ENCODE data around the gene TMEM109.

Gene TMEM109

DNA sequence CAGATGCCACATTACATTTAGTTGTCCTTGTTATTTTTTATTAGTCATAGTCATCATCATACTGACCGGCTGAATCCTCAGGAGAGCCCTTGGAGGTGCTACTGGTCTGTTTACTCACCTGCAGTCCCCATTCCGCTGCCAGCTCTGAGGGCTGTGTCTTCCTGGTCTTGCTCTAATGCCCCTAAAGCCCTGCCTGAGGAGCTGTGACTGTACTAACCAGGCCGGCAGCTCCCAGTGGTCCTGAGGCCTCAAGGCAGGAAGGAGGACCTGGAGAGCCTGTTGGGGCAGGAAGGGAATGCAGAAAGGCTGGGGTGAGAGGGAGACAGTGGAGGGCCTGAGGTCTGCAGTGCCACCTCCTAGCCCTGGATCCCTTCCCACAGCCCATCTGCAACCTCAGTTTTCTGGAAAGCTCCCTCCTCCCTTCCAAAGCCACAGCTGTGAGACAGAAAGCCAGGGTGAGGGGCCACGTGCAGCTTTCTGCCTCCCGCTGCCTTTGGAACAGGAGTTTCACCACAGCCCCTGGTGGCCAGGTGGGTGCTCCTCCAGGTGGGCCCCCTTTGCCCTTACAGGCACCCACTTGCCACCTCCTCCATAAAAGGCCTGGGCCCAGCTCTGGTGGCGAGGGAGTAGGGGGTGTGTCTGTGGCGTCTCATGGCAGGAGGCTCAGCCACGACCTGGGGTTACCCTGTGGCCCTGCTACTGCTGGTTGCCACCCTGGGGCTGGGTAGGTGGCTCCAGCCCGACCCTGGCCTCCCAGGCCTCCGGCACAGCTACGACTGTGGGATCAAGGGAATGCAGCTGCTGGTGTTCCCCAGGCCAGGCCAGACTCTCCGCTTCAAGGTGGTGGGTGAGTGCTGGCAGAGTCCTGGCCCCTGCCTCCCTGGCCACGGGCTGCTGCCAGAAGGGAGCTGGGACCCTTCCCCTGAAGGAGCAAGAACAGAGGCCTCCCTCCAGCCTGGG lies 46.8 kb upstream of the TMEM109 start, which contains the start of gene ZP1:
Gene ZP1, plus strand, starts transcription at position 632 of the 960 bp plus-strand sequence. Its CDS starts 20 bp downstream, at position 652.
- DNase-seq (ENCODE audit: low read depth in 1 of 2, low spot score in 1 of 2), result no peak
- no peak within 1 kb of the TSS for H3K4me3 ChIP-seq (replicated peaks; ENCODE audit: insufficient read depth, low read length)
- no peaks in the 10 kb centered on the region for H3K27me3 ChIP-seq (ENCODE audit: insufficient read depth, poor library complexity, severe bottlenecking)
- TF ChIP-seq POLR2AphosphoS5 (IDR thresholded peaks at IDR 0.05; ENCODE audit: low read depth) (no peak), SPI1 (IDR thresholded peaks at IDR 0.05; ENCODE audit: borderline replicate concordance, low read depth) (no peak), GABPA (IDR thresholded peaks at IDR 0.05; ENCODE audit: low read depth) (no peak)
- TF ChIP-seq, protein P1, sequence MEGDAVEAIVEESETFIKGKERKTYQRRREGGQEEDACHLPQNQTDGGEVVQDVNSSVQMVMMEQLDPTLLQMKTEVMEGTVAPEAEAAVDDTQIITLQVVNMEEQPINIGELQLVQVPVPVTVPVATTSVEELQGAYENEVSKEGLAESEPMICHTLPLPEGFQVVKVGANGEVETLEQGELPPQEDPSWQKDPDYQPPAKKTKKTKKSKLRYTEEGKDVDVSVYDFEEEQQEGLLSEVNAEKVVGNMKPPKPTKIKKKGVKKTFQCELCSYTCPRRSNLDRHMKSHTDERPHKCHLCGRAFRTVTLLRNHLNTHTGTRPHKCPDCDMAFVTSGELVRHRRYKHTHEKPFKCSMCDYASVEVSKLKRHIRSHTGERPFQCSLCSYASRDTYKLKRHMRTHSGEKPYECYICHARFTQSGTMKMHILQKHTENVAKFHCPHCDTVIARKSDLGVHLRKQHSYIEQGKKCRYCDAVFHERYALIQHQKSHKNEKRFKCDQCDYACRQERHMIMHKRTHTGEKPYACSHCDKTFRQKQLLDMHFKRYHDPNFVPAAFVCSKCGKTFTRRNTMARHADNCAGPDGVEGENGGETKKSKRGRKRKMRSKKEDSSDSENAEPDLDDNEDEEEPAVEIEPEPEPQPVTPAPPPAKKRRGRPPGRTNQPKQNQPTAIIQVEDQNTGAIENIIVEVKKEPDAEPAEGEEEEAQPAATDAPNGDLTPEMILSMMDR (IDR thresholded peaks at IDR 0.05; ENCODE audit: insufficient read depth, low read length), result no peak
- TF ChIP-seq, protein P2, sequence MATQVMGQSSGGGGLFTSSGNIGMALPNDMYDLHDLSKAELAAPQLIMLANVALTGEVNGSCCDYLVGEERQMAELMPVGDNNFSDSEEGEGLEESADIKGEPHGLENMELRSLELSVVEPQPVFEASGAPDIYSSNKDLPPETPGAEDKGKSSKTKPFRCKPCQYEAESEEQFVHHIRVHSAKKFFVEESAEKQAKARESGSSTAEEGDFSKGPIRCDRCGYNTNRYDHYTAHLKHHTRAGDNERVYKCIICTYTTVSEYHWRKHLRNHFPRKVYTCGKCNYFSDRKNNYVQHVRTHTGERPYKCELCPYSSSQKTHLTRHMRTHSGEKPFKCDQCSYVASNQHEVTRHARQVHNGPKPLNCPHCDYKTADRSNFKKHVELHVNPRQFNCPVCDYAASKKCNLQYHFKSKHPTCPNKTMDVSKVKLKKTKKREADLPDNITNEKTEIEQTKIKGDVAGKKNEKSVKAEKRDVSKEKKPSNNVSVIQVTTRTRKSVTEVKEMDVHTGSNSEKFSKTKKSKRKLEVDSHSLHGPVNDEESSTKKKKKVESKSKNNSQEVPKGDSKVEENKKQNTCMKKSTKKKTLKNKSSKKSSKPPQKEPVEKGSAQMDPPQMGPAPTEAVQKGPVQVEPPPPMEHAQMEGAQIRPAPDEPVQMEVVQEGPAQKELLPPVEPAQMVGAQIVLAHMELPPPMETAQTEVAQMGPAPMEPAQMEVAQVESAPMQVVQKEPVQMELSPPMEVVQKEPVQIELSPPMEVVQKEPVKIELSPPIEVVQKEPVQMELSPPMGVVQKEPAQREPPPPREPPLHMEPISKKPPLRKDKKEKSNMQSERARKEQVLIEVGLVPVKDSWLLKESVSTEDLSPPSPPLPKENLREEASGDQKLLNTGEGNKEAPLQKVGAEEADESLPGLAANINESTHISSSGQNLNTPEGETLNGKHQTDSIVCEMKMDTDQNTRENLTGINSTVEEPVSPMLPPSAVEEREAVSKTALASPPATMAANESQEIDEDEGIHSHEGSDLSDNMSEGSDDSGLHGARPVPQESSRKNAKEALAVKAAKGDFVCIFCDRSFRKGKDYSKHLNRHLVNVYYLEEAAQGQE (IDR thresholded peaks at IDR 0.05; ENCODE audit: insufficient replicate concordance, low read depth), result no peak
- no peak within 1 kb of the TSS for H3K27ac ChIP-seq (replicated peaks)

DNA sequence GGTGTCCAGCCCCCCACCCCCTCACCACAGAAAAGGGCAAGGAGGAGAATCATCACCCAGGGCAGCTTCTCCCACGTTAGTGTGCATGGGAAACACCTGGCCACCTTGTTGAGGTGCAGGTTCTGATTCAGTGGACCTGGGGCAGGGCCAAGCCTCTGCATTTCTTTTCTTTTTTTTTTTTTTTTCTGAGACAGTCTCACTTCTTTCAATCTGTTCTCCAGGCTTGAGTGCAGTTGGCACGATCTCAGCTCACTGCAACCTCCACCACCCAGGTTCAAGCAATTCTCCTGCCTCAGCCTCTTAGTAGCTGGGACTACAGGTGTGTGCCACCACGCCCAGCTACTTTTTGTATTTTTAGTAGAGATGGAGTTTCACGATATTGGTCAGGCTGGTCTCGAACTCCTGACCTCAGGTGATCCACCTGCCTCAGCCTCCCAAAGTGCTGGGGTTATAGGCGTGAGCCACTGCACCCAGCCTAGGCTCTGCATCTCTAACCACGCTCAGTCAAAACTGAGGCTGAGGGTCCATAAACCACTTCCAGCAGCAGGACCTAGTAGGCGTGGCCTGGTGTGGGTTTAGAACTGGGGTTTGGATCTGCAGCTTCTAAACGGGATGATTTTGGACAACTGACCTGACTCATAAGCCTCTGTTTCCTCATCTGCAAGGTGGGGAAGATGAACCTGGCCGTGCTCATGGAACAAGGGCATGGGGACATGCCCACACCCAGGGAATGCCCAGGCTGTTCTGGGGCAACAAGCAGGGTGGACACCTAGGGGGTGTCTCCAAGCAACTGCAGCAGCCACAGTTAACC lies 45.9 kb upstream of the TMEM109 start:
- no peak overlapping the region for H3K27ac ChIP-seq (replicated peaks)

DNA sequence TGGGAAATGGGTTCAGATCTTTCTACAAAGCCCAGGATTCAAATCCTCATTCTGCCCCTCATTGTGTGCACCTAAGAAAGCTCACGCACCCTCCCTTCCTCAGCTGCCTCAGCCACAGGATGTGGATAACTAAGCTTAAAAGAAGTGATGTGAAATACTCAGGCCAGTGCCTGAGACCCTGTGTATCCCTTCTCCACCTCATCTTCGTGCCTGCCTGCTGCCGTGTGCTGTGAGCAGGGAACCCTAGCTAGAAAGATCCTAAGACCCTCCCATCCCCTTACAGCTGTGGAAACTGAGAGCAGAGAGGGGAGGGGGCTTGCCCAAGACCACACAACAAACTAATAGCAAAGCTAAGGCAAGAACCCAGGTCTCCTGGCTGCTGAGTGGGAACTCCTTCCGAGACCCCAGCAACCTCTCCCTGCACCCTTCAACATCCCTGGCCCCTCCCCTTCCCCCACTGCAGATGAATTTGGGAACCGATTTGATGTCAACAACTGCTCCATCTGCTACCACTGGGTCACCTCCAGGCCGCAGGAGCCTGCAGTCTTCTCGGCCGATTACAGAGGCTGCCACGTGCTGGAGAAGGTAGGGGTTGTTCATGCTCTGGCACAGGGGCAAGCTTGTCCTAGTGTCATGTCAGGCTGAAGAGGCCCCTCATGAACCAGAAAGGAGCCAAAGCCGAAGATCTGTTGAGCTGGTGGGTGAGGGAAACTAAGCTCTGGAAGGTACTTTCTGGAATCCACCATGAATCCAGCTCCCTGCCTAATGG lies 45.1 kb upstream of the TMEM109 start:
- Histone ChIP-seq H3K4me3 (replicated peaks; ENCODE audit: insufficient read depth, low read length) (no peak overlapping the region), H3K27me3 (ENCODE audit: insufficient read depth, poor library complexity, severe bottlenecking) (no peaks in the 10 kb centered on the region), H3K27ac (replicated peaks) (no peak overlapping the region)
- no peak for TF ChIP-seq SPI1 (IDR thresholded peaks at IDR 0.05; ENCODE audit: borderline replicate concordance, low read depth)
- no peak for TF ChIP-seq POLR2AphosphoS5 (IDR thresholded peaks at IDR 0.05; ENCODE audit: low read depth)
- TF ChIP-seq, protein P2 (IDR thresholded peaks at IDR 0.05; ENCODE audit: insufficient replicate concordance, low read depth), result no peak
- TF ChIP-seq, protein P1 (IDR thresholded peaks at IDR 0.05; ENCODE audit: insufficient read depth, low read length), result no peak
- TF ChIP-seq GABPA (IDR thresholded peaks at IDR 0.05; ENCODE audit: low read depth), result no peak
- no peak for DNase-seq (ENCODE audit: low read depth in 1 of 2, low spot score in 1 of 2)

More for the DNA sequence above, 45.9 kb upstream of the TMEM109 start:
- Histone ChIP-seq H3K4me3 (replicated peaks; ENCODE audit: insufficient read depth, low read length) (no peak overlapping the region), H3K27me3 (ENCODE audit: insufficient read depth, poor library complexity, severe bottlenecking) (no peaks in the 10 kb centered on the region)
- DNase-seq (ENCODE audit: low read depth in 1 of 2, low spot score in 1 of 2), result no peak
- TF ChIP-seq, protein P1 (IDR thresholded peaks at IDR 0.05; ENCODE audit: insufficient read depth, low read length), result no peak
